ENCODE data around the gene RHCG. TPM values are rescaled to one million over a fixed set of nuclear protein-coding genes. Genes with fewer than 3 reads are reported as not detected.

The RHCG gene
- total RNA-seq, 4 donors from 2014 or later: not detected

- peak in 3 of 6 experiments; percentile 29 to 32 (median 32) for TF ChIP-seq CTCF (IDR thresholded peaks at IDR 0.05)
- no peak for TF ChIP-seq POLR2A (IDR thresholded peaks at IDR 0.05)
- Histone ChIP-seq H3K9me3 (no peaks in the 10 kb centered on the region), H3K36me3 (no peaks in the 10 kb centered on the region), H3K27me3 (peaks cover 0 to 10% of the 10 kb centered on the region in 2 donors), H3K4me3 (no peak overlapping the region), H3K4me1 (peaks cover 0 to 6% (median 0%) of the 10 kb centered on the region in 4 donors), H3K27ac (no peak overlapping the region)
- DNase-seq: peak in 1 of 3 donors; percentile 56
These were observed 1.3 kb downstream of the RHCG start for GRCh38 chr15:89494941-89495637.

GRCh38 chr15:89494031-89494430 is 2.4 kb downstream of the RHCG start:
- TF ChIP-seq CTCF (IDR thresholded peaks at IDR 0.05) (no peak), POLR2A (IDR thresholded peaks at IDR 0.05) (no peak)
- Histone ChIP-seq H3K9me3 (no peaks in the 10 kb centered on the region), H3K27ac (no peak overlapping the region), H3K27me3 (peaks cover 0 to 10% of the 10 kb centered on the region in 2 donors), H3K4me1 (peaks cover 0 to 6% (median 0%) of the 10 kb centered on the region in 4 donors), H3K4me3 (no peak overlapping the region), H3K36me3 (no peaks in the 10 kb centered on the region)
- DNase-seq: peak in 1 of 3 donors; percentile 7

GRCh38 chr15:89492934-89493631 is 3.3 kb downstream of the RHCG start:
- H3K4me3 ChIP-seq: no peak overlapping the region
- TF ChIP-seq CTCF (IDR thresholded peaks at IDR 0.05) (no peak), POLR2A (IDR thresholded peaks at IDR 0.05) (no peak)
- no peaks in the 10 kb centered on the region for H3K9me3 ChIP-seq
- DNase-seq: peak in 1 of 3 donors; percentile 41
- H3K36me3 ChIP-seq: no peaks in the 10 kb centered on the region
- H3K27ac ChIP-seq: no peak overlapping the region
- peaks cover 0 to 6% (median 0%) of the 10 kb centered on the region in 4 donors for H3K4me1 ChIP-seq
- H3K27me3 ChIP-seq: peaks cover 0 to 10% of the 10 kb centered on the region in 2 donors

GRCh38 chr15:89492111-89492641 is 4.2 kb downstream of the RHCG start:
- Histone ChIP-seq H3K4me3 (no peak overlapping the region), H3K4me1 (peaks cover 0 to 6% (median 0%) of the 10 kb centered on the region in 4 donors), H3K36me3 (no peaks in the 10 kb centered on the region), H3K9me3 (no peaks in the 10 kb centered on the region), H3K27me3 (peaks cover 0 to 10% of the 10 kb centered on the region in 2 donors), H3K27ac (no peak overlapping the region)
- DNase-seq: peak in 1 of 3 donors; percentile 36
- TF ChIP-seq CTCF (IDR thresholded peaks at IDR 0.05) (peak in 1 of 6 experiments; percentile 7), POLR2A (IDR thresholded peaks at IDR 0.05) (no peak)

GRCh38 chr15:89490814-89491315 is 5.5 kb downstream of the RHCG start:
- no peaks in the 10 kb centered on the region for H3K27me3 ChIP-seq
- H3K27ac ChIP-seq: no peak overlapping the region
- TF ChIP-seq CTCF (IDR thresholded peaks at IDR 0.05): no peak
- no peak for TF ChIP-seq POLR2A (IDR thresholded peaks at IDR 0.05)
- no peaks in the 10 kb centered on the region for H3K4me1 ChIP-seq
- no peak overlapping the region for H3K4me3 ChIP-seq
- H3K9me3 ChIP-seq: no peaks in the 10 kb centered on the region
- H3K36me3 ChIP-seq: no peaks in the 10 kb centered on the region
- DNase-seq: peak in 1 of 3 donors; percentile 24

Measured in Peyer's patch (tissue), 4 donors.